Hindlimb muscle (tissue), 1 donor: Measurements from ENCODE around the gene TACC3. TPM values are rescaled to one million over a fixed set of nuclear protein-coding genes. Genes with fewer than 3 reads are reported as not detected.
A peak's percentile ranks its signal among the peaks of the same experiment; 100 is the strongest.

Experiments
- DNase-seq: peaks from one replicate; pipeline ENCODE4 v3.0.0-alpha.2; 2013
- polyA plus RNA-seq: library from polyadenylated mRNA; unstranded; fragments of 120-200 nt; gene quantifications from one replicate; pipeline ENCODE4 v1.2.1, GENCODE V29; 2013; ENCODE audit not compliant: insufficient read length

Gene TACC3
- polyA plus RNA-seq, 1 donor, result 27.9 TPM

- no peak for DNase-seq
These were observed 25.7 kb downstream of the TACC3 start for GRCh38 chr4:1746919-1747602.

GRCh38 chr4:1747603-1747967 is 26.3 kb downstream of the TACC3 start:
- no peak for DNase-seq

GRCh38 chr4:1748465-1748995 is 27.2 kb downstream of the TACC3 start:
- peak; percentile 68 for DNase-seq

GRCh38 chr4:1749370-1749769 is 28.0 kb downstream of the TACC3 start:
- DNase-seq, result no peak

- no peak for DNase-seq
These were observed 28.5 kb downstream of the TACC3 start for GRCh38 chr4:1749826-1750225.

GRCh38 chr4:1750381-1751154 is 29.2 kb downstream of the TACC3 start:
- no peak for DNase-seq

GRCh38 chr4:1751155-1751918 is 30.0 kb downstream of the TACC3 start:
- no peak for DNase-seq

GRCh38 chr4:1751919-1752283 is 30.6 kb downstream of the TACC3 start:
- DNase-seq, result no peak

GRCh38 chr4:1752284-1753041 is 31.1 kb downstream of the TACC3 start:
- no peak for DNase-seq

- no peak for DNase-seq
These were observed 32.0 kb downstream of the TACC3 start for GRCh38 chr4:1753294-1753696.

- DNase-seq, result no peak
These were observed 32.5 kb downstream of the TACC3 start for GRCh38 chr4:1753697-1754311.

- DNase-seq, result no peak
These were observed 33.0 kb downstream of the TACC3 start for GRCh38 chr4:1754336-1754735.

- DNase-seq, result no peak
These were observed 34.0 kb downstream of the TACC3 start for GRCh38 chr4:1755297-1755696.

- DNase-seq, result no peak
These were observed 34.8 kb downstream of the TACC3 start for GRCh38 chr4:1756079-1756478.

- DNase-seq, result no peak
These were observed 35.8 kb downstream of the TACC3 start for GRCh38 chr4:1756893-1757779.

GRCh38 chr4:1757836-1758235 is 36.5 kb downstream of the TACC3 start:
- no peak for DNase-seq

- no peak for DNase-seq
These were observed 37.2 kb downstream of the TACC3 start for GRCh38 chr4:1758306-1759121.

- DNase-seq, result no peak
These were observed 38.0 kb downstream of the TACC3 start for GRCh38 chr4:1759170-1759817.

- no peak for DNase-seq
These were observed 38.5 kb downstream of the TACC3 start for GRCh38 chr4:1759818-1760223.
